Transverse colon (tissue), 4 donors: ENCODE measurements around the gene MT1X.

Source experiments
- CTCF ChIP-seq, 5 experiments: fragments of 200-600 bp in 3 of 5; fragments of 450-650 bp in 2 of 5; sonication (generic) in 3 of 5; IDR thresholded peaks; 1 replicate in 2 of 5; 2 replicates in 3 of 5; pipeline ENCODE4 v1.5.1; 2016 to 2017; ENCODE audit warnings: antibody characterized with exemption in 5 of 5, inconsistent platforms in 3 of 5, mild to moderate bottlenecking in 2 of 5, moderate library complexity in 1 of 5
- EP300 ChIP-seq: sonication (generic); formaldehyde crosslinking; IDR thresholded peaks from one replicate; pipeline ENCODE4 v1.6.1; 2017; ENCODE audit warnings: antibody characterized with exemption, low read depth
- POLR2A ChIP-seq: fragments of 450-650 bp; IDR thresholded peaks from one replicate; pipeline ENCODE4 v1.6.1; 2016; ENCODE audit warnings: antibody characterized with exemption, mild to moderate bottlenecking, moderate library complexity
- POLR2AphosphoS5 ChIP-seq, 3 donors: sonication (generic); formaldehyde crosslinking; IDR thresholded peaks; one replicate each; pipeline ENCODE4 v1.6.1; 2016; ENCODE audit warnings: antibody characterized with exemption in 3 of 3

DNA sequence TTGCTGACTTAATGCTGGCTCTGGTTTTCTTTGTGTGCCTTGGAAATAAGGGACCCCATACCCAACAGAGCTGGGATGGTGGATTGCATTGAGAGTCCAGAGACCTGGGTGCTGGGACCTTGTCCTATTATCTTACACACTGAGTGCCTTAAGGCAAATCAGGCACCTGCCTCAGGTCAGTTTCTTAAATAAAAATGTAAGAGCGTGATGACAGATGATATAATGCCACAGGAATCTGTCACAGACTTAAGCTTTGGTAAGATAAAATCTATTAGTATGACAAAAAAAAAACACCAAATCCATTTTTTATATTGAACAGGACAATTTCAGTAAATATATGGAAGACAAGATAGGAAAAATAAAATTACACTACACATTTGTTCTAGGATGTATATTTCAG lies 42.2 kb upstream of the MT1X start:
- no peak for TF ChIP-seq CTCF (IDR thresholded peaks at IDR 0.05)
- no peak for TF ChIP-seq EP300
- no peak for TF ChIP-seq POLR2AphosphoS5 (IDR thresholded peaks at IDR 0.05)
- TF ChIP-seq POLR2A, result no peak
